BJ (cell line): ENCODE results near the gene MISP. TPM values are rescaled to one million over a fixed set of nuclear protein-coding genes. Genes with fewer than 3 reads are reported as not detected.

ENCODE experiments used
- CTCF ChIA-PET: fragments of 350-600 bp; formaldehyde crosslinking; extraction: SDS; loops from one replicate; lab custom pipeline; 2021; ENCODE audit warnings: antibody characterized with exemption, inconsistent platforms; lab: Yijun Ruan, JAX
- POLR2A ChIA-PET: fragments of 300-600 bp; sonication (Branson Sonifier 250); formaldehyde crosslinking; extraction: SDS; loops from one replicate; lab custom pipeline; 2021; ENCODE audit warnings: antibody characterized with exemption; lab: Charles Lee
- DNase-seq: peaks from one replicate; pipeline ENCODE4 v3.0.0-alpha.2; 2011; ENCODE audit warnings: low read depth
- H3K27me3 ChIP-seq: 2 replicates; pipeline ENCODE4 v1.6.0; 2011; ENCODE audit warnings: low read length; ENCODE audit not compliant: control insufficient read depth, insufficient read depth
- H3K36me3 ChIP-seq: 2 replicates; pipeline ENCODE4 v1.5.1; 2011; ENCODE audit warnings: low read length; ENCODE audit not compliant: control insufficient read depth, insufficient read depth
- H3K4me3 ChIP-seq: 2 replicates; pipeline ENCODE4 v1.5.1; 2011; ENCODE audit warnings: low read depth, mild to moderate bottlenecking, control low read depth, low read length
- CTCF ChIP-seq: IDR thresholded peaks from 2 replicates; pipeline ENCODE4 v1.5.1; 2011; ENCODE audit warnings: low read depth, mild to moderate bottlenecking, control low read depth, inconsistent platforms, low read length, moderate library complexity; ENCODE audit not compliant: insufficient read depth
- polyA plus RNA-seq: library from polyadenylated mRNA; depleted of rRNA; stranded (reverse); fragments of >200 nt; gene quantifications from 2 replicates; pipeline ENCODE4 v1.2.3, GENCODE V29; 2011

Gene MISP
- polyA plus RNA-seq, 1 experiment: 0.06 TPM

- no peak for DNase-seq
- Histone ChIP-seq H3K27me3 (no peaks in the 10 kb centered on the region), H3K36me3 (peaks cover 48% of the 10 kb centered on the region), H3K4me3 (peak overlapping the region; percentile 15; the same call in 1 of the 2 replicates)
- POLR2A ChIA-PET: interaction anchor here (1.0 kb wide), 1 partner anchor 24 kb away, joined by 4 read pairs; no protein-coding TSS in a partner anchor
- CTCF ChIA-PET: interaction anchor here (0.6 to 1.8 kb wide), 7 partner anchors 9 to 63 kb away, joined by 3 to 4 read pairs (median 4); no protein-coding TSS in a partner anchor
- no peak for TF ChIP-seq CTCF
Observed at GRCh38 chr19:802498-803098, 51.7 kb downstream of the MISP start.

GRCh38 chr19:803099-803561 is 52.2 kb downstream of the MISP start:
- no peak for DNase-seq

GRCh38 chr19:803686-804418 is 52.9 kb downstream of the MISP start:
- TF ChIP-seq CTCF: no peak
- Histone ChIP-seq H3K36me3 (peaks cover 56% of the 10 kb centered on the region), H3K27me3 (no peaks in the 10 kb centered on the region), H3K4me3 (no peak overlapping the region)
- ChIA-PET POLR2A (no interaction called here), CTCF (interaction anchor here (0.7 kb wide), 1 partner anchor 47 kb away, joined by 3 read pairs; no protein-coding TSS in a partner anchor)
- no peak for DNase-seq

More at GRCh38 chr19:803099-803561, 52.2 kb downstream of the MISP start:
- peaks cover 51% of the 10 kb centered on the region for H3K36me3 ChIP-seq
- no peak for TF ChIP-seq CTCF
- H3K27me3 ChIP-seq: no peaks in the 10 kb centered on the region
- CTCF ChIA-PET: interaction anchor here (1.2 to 1.6 kb wide), 2 partner anchors 8 to 25 kb away, joined by 4 read pairs; no protein-coding TSS in a partner anchor
- POLR2A ChIA-PET: no interaction called here
- no peak overlapping the region for H3K4me3 ChIP-seq

- ChIA-PET CTCF (interaction anchor here (0.7 kb wide), 1 partner anchor 46 kb away, joined by 3 read pairs; no protein-coding TSS in a partner anchor), POLR2A (no interaction called here)
- no peak overlapping the region for H3K4me3 ChIP-seq
- no peak for DNase-seq
- no peaks in the 10 kb centered on the region for H3K27me3 ChIP-seq
- TF ChIP-seq CTCF: no peak
- H3K36me3 ChIP-seq: peaks cover 59% of the 10 kb centered on the region
Observed at GRCh38 chr19:804419-805165, 53.7 kb downstream of the MISP start.

GRCh38 chr19:805166-805551 is 54.2 kb downstream of the MISP start:
- ChIA-PET POLR2A (no interaction called here), CTCF (no interaction called here)
- TF ChIP-seq CTCF: no peak
- Histone ChIP-seq H3K27me3 (no peaks in the 10 kb centered on the region), H3K4me3 (no peak overlapping the region), H3K36me3 (peaks cover 59% of the 10 kb centered on the region)
- no peak for DNase-seq
